C4-2B (cell line): ENCODE data around the gene SENP7.
"Not testable (repeated sequence)": the region's sequence is repeated elsewhere in the genome, so short reads cannot be mapped to it uniquely, and the experiment has no call there.

Experiments used
- H3K27ac ChIP-seq: fragments of 450-650 bp; 2 replicates; pipeline ENCODE4 v1.5.1; 2017
- CTCF ChIP-seq: fragments of 450-650 bp; conservative IDR thresholded peaks from 2 replicates; pipeline ENCODE4 v1.5.1; 2017; ENCODE audit warnings: mild to moderate bottlenecking
- ZFX ChIP-seq: fragments of 450-650 bp; IDR thresholded peaks from 2 replicates; pipeline ENCODE4 v1.6.1; 2017

Gene SENP7

GRCh38 chr3:101461451-101461850 is 51.6 kb downstream of the SENP7 start:
- TF ChIP-seq ZFX (no peak), CTCF (no peak)
- H3K27ac ChIP-seq: no peak overlapping the region

GRCh38 chr3:101458387-101458786 is 54.6 kb downstream of the SENP7 start:
- no peak overlapping the region for H3K27ac ChIP-seq
- TF ChIP-seq ZFX (no peak), CTCF (no peak)

GRCh38 chr3:101454629-101455028 is 58.4 kb downstream of the SENP7 start:
- H3K27ac ChIP-seq: no peak overlapping the region
- no peak for TF ChIP-seq CTCF
- TF ChIP-seq ZFX: no peak

- H3K27ac ChIP-seq: no peak overlapping the region
- TF ChIP-seq ZFX (no peak), CTCF (no peak)
Measured at GRCh38 chr3:101453961-101454360, 59.1 kb downstream of the SENP7 start.

GRCh38 chr3:101438641-101439040 is 74.4 kb downstream of the SENP7 start:
- H3K27ac ChIP-seq: not testable (repeated sequence)

GRCh38 chr3:101433652-101434051 is 79.4 kb downstream of the SENP7 start:
- H3K27ac ChIP-seq: no peak overlapping the region
- TF ChIP-seq ZFX (no peak), CTCF (no peak)

GRCh38 chr3:101423984-101424888 is 88.8 kb downstream of the SENP7 start:
- H3K27ac ChIP-seq: no peak overlapping the region
- TF ChIP-seq ZFX: no peak
- no peak for TF ChIP-seq CTCF

GRCh38 chr3:101418851-101419250 is 94.2 kb downstream of the SENP7 start:
- no peak overlapping the region for H3K27ac ChIP-seq
- TF ChIP-seq ZFX (no peak), CTCF (no peak)
